Measurements from ENCODE around the gene SEMA3G.
A peak's percentile ranks its signal among the peaks of the same experiment; 100 is the strongest.

The SEMA3G gene

DNA sequence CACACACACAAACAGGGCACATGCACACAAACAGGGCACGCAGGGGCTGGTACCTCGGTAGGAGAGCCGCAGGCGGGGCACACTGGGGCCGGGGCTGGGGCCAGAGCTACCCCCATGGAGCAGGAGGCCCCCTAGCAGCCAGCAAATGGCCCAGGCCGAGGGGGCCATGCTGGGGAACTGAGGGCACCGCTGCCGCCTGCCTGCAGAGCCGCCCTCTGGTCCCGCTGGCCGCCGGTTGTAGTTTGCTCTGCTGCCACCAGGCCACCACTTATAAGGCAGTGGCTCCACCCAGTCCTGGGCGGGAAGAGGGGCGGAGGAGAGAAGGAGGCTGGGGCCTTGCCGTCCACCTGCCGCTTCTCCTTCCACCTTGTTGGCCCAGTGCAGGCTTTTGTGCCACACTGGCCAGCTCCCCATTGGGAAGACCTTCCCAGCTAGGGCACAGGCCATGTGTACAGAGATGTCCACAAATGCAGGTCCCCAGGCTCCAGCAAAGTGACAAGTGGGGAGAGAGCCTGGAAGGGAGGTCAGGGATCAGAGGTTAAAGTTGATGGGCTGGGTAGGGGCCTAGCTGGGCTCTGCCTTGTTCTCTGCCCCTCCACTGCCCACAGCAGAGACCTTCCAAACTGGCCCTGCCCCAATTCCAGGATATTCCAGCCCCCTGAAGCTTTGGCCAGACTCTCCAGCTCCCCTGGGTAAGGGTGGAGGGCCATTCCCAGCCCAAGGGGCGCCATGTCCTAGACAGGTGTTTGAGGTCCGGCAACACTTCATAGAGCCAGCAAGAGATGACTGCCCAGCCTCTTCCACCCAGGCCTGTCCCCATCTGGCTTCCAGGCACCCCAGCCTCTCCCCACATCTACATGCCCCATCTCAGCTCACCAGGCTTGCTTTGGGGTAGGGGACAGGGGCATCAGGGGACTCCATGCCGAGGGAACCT, at the start of gene SEMA3G:
Gene SEMA3G (minus strand): TSS at position 244 of the 934 bp plus-strand sequence. CDS start 76 bp downstream, at position 168.
- peak; percentile 69 for TF ChIP-seq CTCF (IDR thresholded peaks at IDR 0.05; ENCODE audit: low read depth, low read length, missing control alignments)
- H3K27ac ChIP-seq: no peak within 1 kb of the TSS
- no peak within 1 kb of the TSS for H3K4me3 ChIP-seq (ENCODE audit: low read depth, low read length)
- no peaks in the 10 kb centered on the region for H3K27me3 ChIP-seq (replicated peaks)
- no peaks in the 10 kb centered on the region for H3K36me3 ChIP-seq (replicated peaks)
- DNase-seq: peak; percentile 45
- in situ Hi-C loops (cut with HindIII; ENCODE audit: low pct_ligation_motif_present, low sequenced_read_pairs): no loop called here

- H3K27me3 ChIP-seq (replicated peaks): no peaks in the 10 kb centered on the region
- no peak overlapping the region for H3K27ac ChIP-seq
- H3K4me3 ChIP-seq (ENCODE audit: low read depth, low read length): no peak overlapping the region
- DNase-seq: no peak
- H3K36me3 ChIP-seq (replicated peaks): peaks cover 32% of the 10 kb centered on the region
- TF ChIP-seq CTCF (IDR thresholded peaks at IDR 0.05; ENCODE audit: low read depth, low read length, missing control alignments): no peak
- in situ Hi-C loops (cut with HindIII; ENCODE audit: low pct_ligation_motif_present, low sequenced_read_pairs): no loop called here
Measured at GRCh38 chr3:52494445-52494844, 49.5 kb upstream of the SEMA3G start.

GRCh38 chr3:52493232-52494017, 48.5 kb upstream of the SEMA3G start:
- no peak for TF ChIP-seq CTCF (IDR thresholded peaks at IDR 0.05; ENCODE audit: low read depth, low read length, missing control alignments)
- Histone ChIP-seq H3K4me3 (ENCODE audit: low read depth, low read length) (no peak overlapping the region), H3K36me3 (replicated peaks) (peaks cover 39% of the 10 kb centered on the region), H3K27me3 (replicated peaks) (no peaks in the 10 kb centered on the region), H3K27ac (no peak overlapping the region)
- in situ Hi-C loops (cut with HindIII; ENCODE audit: low pct_ligation_motif_present, low sequenced_read_pairs): no loop called here
- no peak for DNase-seq

- peaks cover 53% of the 10 kb centered on the region for H3K36me3 ChIP-seq (replicated peaks)
- no peak overlapping the region for H3K4me3 ChIP-seq (ENCODE audit: low read depth, low read length)
- H3K27me3 ChIP-seq (replicated peaks): no peaks in the 10 kb centered on the region
- TF ChIP-seq CTCF (IDR thresholded peaks at IDR 0.05; ENCODE audit: low read depth, low read length, missing control alignments): no peak
- in situ Hi-C loops (cut with HindIII; ENCODE audit: low pct_ligation_motif_present, low sequenced_read_pairs): no loop called here
- H3K27ac ChIP-seq: no peak overlapping the region
- DNase-seq: no peak
Measured at GRCh38 chr3:52492059-52492458, 47.2 kb upstream of the SEMA3G start.

DNA sequence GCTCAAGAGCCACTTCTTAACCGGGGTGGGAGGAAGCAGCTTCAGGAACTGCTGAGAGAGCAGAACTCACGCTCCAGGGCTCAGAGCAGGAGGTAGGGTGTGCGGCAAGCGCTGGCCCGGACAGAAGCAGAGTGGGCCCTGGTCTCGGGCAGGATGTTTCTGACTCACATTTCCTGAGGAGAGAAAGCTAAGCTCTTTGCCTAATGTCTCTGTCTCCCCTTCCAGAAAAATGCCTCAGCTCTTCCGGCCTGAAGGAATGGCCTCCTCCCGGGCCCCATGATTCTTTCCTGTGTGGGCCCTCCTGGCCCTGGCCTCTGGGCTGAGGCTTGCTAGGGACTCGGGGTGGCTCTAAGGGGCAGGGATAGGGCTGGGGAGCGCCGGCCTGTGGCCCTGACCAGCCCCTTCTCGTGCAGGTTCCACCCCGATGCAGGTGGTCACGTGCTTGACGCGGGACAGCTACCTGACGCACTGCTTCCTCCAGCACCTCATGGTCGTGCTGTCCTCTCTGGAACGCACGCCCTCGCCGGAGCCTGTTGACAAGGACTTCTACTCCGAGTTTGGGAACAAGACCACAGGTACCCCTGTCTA, 46.1 kb upstream of the SEMA3G start:
- H3K27me3 ChIP-seq (replicated peaks): no peaks in the 10 kb centered on the region
- peak; percentile 53 for DNase-seq
- H3K4me3 ChIP-seq (ENCODE audit: low read depth, low read length): no peak overlapping the region

More for the DNA sequence above, 46.1 kb upstream of the SEMA3G start:
- in situ Hi-C loops (cut with HindIII; ENCODE audit: low pct_ligation_motif_present, low sequenced_read_pairs): no loop called here
- H3K36me3 ChIP-seq (replicated peaks): peaks cover 56% of the 10 kb centered on the region
- no peak for TF ChIP-seq CTCF (IDR thresholded peaks at IDR 0.05; ENCODE audit: low read depth, low read length, missing control alignments)
- H3K27ac ChIP-seq: peak overlapping the region; percentile 39

Measured in brain microvascular endothelial cell (primary cell).